ENCODE measurements around the gene LGALS16.

GRCh38 chr19:39692166-39692565 is 36.5 kb downstream of the LGALS16 start:
- TF ChIP-seq POLR2A (IDR thresholded peaks at IDR 0.05; ENCODE audit: low read depth, low read length) (no peak), TAF1 (IDR thresholded peaks at IDR 0.05; ENCODE audit: borderline replicate concordance, low read depth, low read length) (no peak)
